Measurements from ENCODE around the gene PDE8A.

Gene PDE8A

DNA sequence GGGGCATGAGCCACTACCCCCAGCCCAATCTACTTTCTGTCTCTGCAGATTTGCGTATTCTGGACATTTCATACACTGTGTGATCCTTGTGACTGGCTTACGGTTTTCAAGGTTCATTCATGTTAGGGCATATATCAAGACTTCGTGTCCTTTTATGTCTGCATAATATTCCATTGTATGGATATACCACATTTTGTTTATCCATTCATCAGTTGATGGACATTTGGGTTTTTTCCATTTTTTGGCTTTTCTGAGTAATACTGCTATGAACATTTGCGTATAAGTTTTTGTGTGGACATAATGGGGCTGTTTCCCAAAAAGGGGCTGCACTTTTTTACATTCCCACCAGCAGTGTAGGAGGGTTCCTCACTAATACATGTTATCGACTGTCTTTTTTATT is 106.6 kb downstream of the PDE8A start:
- Histone ChIP-seq H3K27me3 (ENCODE audit: low read length) (no peaks in the 10 kb centered on the region), H3K79me2 (ENCODE audit: insufficient read depth, low read length) (no peaks in the 10 kb centered on the region), H3K4me3 (ENCODE audit: insufficient read depth, low read length, poor library complexity, severe bottlenecking) (no peak overlapping the region), H3K9me2 (replicated peaks; ENCODE audit: insufficient read depth, low read length) (no peaks in the 10 kb centered on the region), H3F3A (ENCODE audit: insufficient read depth) (no peaks in the 10 kb centered on the region), H3K27ac (ENCODE audit: low read depth, low read length) (no peak overlapping the region), H4K20me1 (ENCODE audit: low read depth, low read length) (no peaks in the 10 kb centered on the region), H3K4me2 (ENCODE audit: low read depth, low read length, poor library complexity, severe bottlenecking) (no peak overlapping the region), H3K36me3 (ENCODE audit: low read length) (no peaks in the 10 kb centered on the region), H2AFZ (ENCODE audit: low read depth, low read length, severe bottlenecking) (no peak overlapping the region), H3K9ac (ENCODE audit: low read length) (no peak overlapping the region), H3K9me3 (ENCODE audit: insufficient read depth, low read length) (no peaks in the 10 kb centered on the region)
- TF ChIP-seq EZH2phosphoT487 (conservative IDR thresholded peaks at IDR 0.05; ENCODE audit: low read length), result no peak
- TF ChIP-seq, protein P1, sequence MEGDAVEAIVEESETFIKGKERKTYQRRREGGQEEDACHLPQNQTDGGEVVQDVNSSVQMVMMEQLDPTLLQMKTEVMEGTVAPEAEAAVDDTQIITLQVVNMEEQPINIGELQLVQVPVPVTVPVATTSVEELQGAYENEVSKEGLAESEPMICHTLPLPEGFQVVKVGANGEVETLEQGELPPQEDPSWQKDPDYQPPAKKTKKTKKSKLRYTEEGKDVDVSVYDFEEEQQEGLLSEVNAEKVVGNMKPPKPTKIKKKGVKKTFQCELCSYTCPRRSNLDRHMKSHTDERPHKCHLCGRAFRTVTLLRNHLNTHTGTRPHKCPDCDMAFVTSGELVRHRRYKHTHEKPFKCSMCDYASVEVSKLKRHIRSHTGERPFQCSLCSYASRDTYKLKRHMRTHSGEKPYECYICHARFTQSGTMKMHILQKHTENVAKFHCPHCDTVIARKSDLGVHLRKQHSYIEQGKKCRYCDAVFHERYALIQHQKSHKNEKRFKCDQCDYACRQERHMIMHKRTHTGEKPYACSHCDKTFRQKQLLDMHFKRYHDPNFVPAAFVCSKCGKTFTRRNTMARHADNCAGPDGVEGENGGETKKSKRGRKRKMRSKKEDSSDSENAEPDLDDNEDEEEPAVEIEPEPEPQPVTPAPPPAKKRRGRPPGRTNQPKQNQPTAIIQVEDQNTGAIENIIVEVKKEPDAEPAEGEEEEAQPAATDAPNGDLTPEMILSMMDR (IDR thresholded peaks at IDR 0.05; ENCODE audit: insufficient read depth, low read length, poor library complexity, severe bottlenecking), result no peak

DNA sequence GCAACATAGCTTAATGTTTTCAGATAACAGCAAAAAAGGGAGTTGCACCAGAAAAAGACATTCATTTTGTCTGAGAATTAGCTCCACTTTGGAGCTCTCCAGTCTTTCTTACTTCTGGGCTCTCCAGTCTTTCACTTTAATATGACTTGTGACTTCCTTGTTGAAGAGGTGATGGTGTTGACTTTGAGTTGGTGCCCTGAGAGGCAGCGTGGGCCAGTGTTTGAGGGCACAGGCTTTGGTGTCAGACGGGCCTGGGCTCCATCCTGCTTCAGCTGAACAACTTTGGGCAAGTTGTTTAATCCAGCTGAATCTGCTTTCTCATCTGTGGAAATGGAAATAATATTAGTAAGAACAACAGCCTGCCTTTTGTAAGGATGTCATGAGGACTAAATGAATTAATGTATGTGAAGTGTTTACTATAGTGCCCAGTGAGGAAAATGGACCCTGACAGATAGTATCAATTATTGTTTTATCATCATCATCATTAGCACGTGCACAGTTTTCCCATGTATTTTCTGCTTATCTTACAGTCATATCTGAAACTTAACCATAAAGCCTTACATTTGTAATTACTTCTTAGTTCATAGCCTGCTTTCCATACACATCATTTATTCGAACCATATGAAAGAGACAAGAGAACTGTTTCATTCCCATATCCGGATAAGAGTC is 108.4 kb downstream of the PDE8A start:
- no peaks in the 10 kb centered on the region for H3K9me3 ChIP-seq (ENCODE audit: insufficient read depth, low read length)
- no peak overlapping the region for H3K27ac ChIP-seq (ENCODE audit: low read depth, low read length)
- no peak overlapping the region for H3K4me2 ChIP-seq (ENCODE audit: low read depth, low read length, poor library complexity, severe bottlenecking)
- no peaks in the 10 kb centered on the region for H3K36me3 ChIP-seq (ENCODE audit: low read length)
- no peak for TF ChIP-seq EZH2phosphoT487 (conservative IDR thresholded peaks at IDR 0.05; ENCODE audit: low read length)
- TF ChIP-seq, protein P1 (IDR thresholded peaks at IDR 0.05; ENCODE audit: insufficient read depth, low read length, poor library complexity, severe bottlenecking), result no peak
- H4K20me1 ChIP-seq (ENCODE audit: low read depth, low read length), result no peaks in the 10 kb centered on the region
- H2AFZ ChIP-seq (ENCODE audit: low read depth, low read length, severe bottlenecking), result no peak overlapping the region
- H3K9me2 ChIP-seq (replicated peaks; ENCODE audit: insufficient read depth, low read length), result no peaks in the 10 kb centered on the region
- H3K27me3 ChIP-seq (ENCODE audit: low read length), result no peaks in the 10 kb centered on the region
- H3K79me2 ChIP-seq (ENCODE audit: insufficient read depth, low read length), result no peaks in the 10 kb centered on the region
- no peak overlapping the region for H3K9ac ChIP-seq (ENCODE audit: low read length)
- no peak overlapping the region for H3K4me3 ChIP-seq (ENCODE audit: insufficient read depth, low read length, poor library complexity, severe bottlenecking)
- no peaks in the 10 kb centered on the region for H3F3A ChIP-seq (ENCODE audit: insufficient read depth)

DNA sequence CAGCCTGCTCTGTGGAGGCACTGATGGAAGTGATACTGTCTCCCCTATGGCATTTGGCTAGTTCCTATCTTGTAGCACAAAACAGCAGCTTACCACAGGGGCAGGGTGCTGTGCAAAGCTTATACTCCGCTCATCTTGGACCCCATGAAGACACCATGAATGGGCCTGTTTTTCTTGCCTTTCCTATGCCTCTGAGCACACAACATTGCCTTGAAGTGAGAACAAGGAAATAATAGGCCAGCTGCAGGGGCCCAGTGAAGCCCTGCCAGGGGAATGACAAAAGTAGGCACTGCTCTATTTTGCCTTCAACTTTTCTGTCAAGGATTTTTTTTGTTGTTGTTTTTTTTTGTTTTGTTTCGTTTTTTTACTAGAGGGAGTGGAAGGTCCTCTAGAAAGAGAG is 110.3 kb downstream of the PDE8A start:
- TF ChIP-seq EZH2phosphoT487 (conservative IDR thresholded peaks at IDR 0.05; ENCODE audit: low read length), result no peak
- TF ChIP-seq, protein P1 (IDR thresholded peaks at IDR 0.05; ENCODE audit: insufficient read depth, low read length, poor library complexity, severe bottlenecking), result no peak
- H3K9me3 ChIP-seq (ENCODE audit: insufficient read depth, low read length), result no peaks in the 10 kb centered on the region
- H3K79me2 ChIP-seq (ENCODE audit: insufficient read depth, low read length), result no peaks in the 10 kb centered on the region
- no peak overlapping the region for H2AFZ ChIP-seq (ENCODE audit: low read depth, low read length, severe bottlenecking)
- H3K36me3 ChIP-seq (ENCODE audit: low read length), result no peaks in the 10 kb centered on the region
- no peaks in the 10 kb centered on the region for H3F3A ChIP-seq (ENCODE audit: insufficient read depth)
- H3K9me2 ChIP-seq (replicated peaks; ENCODE audit: insufficient read depth, low read length), result no peaks in the 10 kb centered on the region
- no peak overlapping the region for H3K27ac ChIP-seq (ENCODE audit: low read depth, low read length)
- H3K27me3 ChIP-seq (ENCODE audit: low read length), result no peaks in the 10 kb centered on the region
- H3K4me2 ChIP-seq (ENCODE audit: low read depth, low read length, poor library complexity, severe bottlenecking), result no peak overlapping the region
- H4K20me1 ChIP-seq (ENCODE audit: low read depth, low read length), result no peaks in the 10 kb centered on the region
- H3K4me3 ChIP-seq (ENCODE audit: insufficient read depth, low read length, poor library complexity, severe bottlenecking), result no peak overlapping the region
- H3K9ac ChIP-seq (ENCODE audit: low read length), result no peak overlapping the region
